ENCODE results near the gene GDF10. TPM values are rescaled to one million over a fixed set of nuclear protein-coding genes. Genes with fewer than 3 reads are reported as not detected.
A peak's percentile ranks its signal among the peaks of the same experiment; 100 is the strongest.

GDF10 gene
- total RNA-seq, 2 experiments from 2014 or later = 4.1 TPM

DNA sequence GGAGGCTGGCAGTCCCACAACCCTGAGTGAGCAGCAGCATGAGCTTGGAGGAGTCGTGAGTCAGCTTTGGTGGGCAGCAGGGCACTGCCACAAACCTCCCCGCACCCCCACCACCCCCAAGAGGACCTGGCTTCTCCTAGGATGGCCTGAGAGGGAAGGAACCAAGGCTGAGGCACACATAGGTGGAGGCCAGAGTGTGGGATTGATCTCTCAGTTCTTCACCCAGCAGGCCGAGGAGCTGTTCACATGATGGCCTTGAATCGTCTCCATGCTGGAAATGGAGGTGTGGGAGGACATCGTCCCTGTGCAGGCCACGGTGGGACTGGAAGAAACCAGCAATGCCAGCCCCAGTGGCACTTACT lies 17.4 kb upstream of the GDF10 start:
- H3K27ac Mint-ChIP-seq = no peak overlapping the region
- peaks cover 2% of the 10 kb centered on the region for H3K9me3 Mint-ChIP-seq
- peaks cover 3% of the 10 kb centered on the region for H3K36me3 Mint-ChIP-seq
- H3K4me1 Mint-ChIP-seq = peaks cover 46% of the 10 kb centered on the region
- H3K4me3 Mint-ChIP-seq = no peak overlapping the region
- no peak for DNase-seq
- no peaks in the 10 kb centered on the region for H3K27me3 Mint-ChIP-seq

DNA sequence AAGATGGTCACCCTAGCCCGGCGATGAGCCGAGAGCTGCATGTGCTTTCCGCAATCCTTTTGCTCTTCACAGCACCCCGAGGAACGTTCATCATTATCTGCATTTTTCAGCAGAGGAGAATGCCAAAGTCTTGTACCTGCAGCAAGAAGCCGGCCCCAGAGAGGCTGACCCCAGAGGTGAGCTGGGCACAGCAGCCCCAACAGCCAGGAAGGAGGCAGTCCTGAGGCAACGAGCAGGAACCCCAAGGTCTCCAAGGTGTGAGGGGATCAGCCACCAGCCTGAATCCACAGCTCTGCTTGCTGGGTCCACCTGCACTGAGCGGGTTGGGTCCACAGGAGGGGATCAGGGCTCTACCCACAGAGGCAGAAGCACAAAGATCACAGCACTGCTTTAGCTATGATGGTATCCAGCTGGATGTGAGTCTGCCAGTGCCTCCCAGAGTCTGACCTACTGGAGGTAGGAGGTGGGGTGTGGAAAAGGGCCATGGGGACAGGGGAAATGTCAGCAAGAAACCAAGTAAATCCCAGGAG lies 16.8 kb upstream of the GDF10 start:
- H3K9me3 Mint-ChIP-seq = peaks cover 2% of the 10 kb centered on the region
- H3K27ac Mint-ChIP-seq = no peak overlapping the region
- H3K36me3 Mint-ChIP-seq = peaks cover 3% of the 10 kb centered on the region
- H3K27me3 Mint-ChIP-seq = no peaks in the 10 kb centered on the region
- peaks cover 44% of the 10 kb centered on the region for H3K4me1 Mint-ChIP-seq
- H3K4me3 Mint-ChIP-seq = no peak overlapping the region
- no peak for DNase-seq

DNA sequence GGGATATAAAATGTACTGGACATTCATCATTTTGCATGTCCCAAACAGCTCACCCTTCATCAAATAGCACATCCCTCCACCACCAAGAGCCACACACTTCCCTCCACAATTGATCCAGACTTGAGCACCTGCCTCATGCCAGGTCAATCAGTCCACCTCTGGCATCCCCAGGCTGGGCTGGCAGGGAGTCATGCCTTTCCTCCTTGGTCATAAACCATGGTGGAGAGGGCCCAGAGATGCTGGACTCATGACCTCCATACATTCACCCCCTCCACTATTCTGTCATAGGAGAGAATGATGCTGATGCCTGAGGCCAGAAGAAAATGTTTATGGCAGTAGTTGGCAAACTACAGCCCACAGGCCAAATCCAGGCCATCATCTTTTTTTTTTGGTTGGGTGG lies 16.1 kb upstream of the GDF10 start:
- peaks cover 3% of the 10 kb centered on the region for H3K36me3 Mint-ChIP-seq

DNA sequence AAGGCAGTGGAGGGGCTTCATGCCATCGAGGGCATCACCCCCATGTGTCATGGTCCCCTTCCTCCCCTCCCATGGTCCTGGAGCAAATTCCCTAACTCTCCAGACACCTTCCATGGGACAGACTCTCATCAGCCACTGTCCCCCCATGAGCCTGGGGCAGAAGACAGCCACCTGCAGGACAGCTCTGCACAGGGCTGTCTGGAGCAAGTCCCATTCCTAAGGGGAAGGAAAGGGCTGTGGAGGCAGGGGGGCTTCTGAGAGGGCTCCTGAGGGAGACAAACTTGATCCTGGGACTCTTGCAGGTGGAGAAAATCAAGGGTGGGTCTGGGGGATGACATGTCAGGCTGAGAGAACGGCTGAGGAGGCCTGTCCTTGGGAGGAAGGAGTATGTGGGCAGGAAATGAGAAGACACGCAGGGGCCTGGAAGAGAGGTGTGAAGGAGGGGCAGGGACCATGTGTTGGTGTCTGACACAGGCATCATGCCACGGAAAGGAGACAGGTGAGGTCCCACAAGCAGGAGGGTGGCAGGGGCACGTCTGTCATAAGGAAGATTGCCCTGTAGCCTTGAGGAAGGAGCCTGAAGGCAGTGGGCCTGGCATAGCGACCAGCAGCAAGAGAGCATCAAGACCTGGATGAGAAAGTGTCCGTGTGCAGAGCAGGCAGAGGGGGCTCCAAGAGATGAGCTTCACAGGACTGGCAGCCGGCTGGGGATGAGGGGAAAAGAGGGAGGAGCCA lies 14.4 kb upstream of the GDF10 start:
- DNase-seq = no peak
- Mint-ChIP-seq H3K9me3 (peaks cover 2% of the 10 kb centered on the region), H3K27me3 (no peaks in the 10 kb centered on the region), H3K27ac (peak overlapping the region; percentile 23), H3K4me1 (peaks cover 36% of the 10 kb centered on the region), H3K36me3 (peaks cover 3% of the 10 kb centered on the region), H3K4me3 (no peak overlapping the region)

More for the DNA sequence above, 16.1 kb upstream of the GDF10 start:
- H3K27me3 Mint-ChIP-seq = no peaks in the 10 kb centered on the region
- H3K9me3 Mint-ChIP-seq = peaks cover 2% of the 10 kb centered on the region
- no peak for DNase-seq
- no peak overlapping the region for H3K27ac Mint-ChIP-seq
- H3K4me1 Mint-ChIP-seq = peaks cover 39% of the 10 kb centered on the region
- no peak overlapping the region for H3K4me3 Mint-ChIP-seq

DNA sequence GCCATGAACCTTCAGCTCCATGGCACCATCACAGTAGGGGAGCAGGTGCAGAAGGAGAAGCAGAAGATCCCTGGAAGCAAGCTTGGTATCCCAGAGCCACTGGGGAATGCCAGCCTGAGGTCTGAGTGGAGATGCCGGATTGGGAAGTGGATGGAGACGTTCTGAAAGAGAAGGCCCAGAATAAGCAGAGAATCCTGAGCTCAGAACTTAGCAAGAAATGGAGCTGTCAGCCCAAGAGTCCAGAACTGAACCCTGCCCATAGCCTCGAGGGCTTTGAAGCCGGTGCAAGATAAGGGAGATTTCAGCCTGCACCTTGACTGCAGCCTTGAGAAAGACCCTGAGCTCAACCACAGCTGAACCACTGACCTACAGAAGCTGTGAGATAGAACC lies 13.9 kb upstream of the GDF10 start:
- Mint-ChIP-seq H3K36me3 (peaks cover 3% of the 10 kb centered on the region), H3K4me3 (no peak overlapping the region), H3K9me3 (peaks cover 2% of the 10 kb centered on the region), H3K4me1 (peaks cover 36% of the 10 kb centered on the region), H3K27me3 (no peaks in the 10 kb centered on the region), H3K27ac (no peak overlapping the region)
- DNase-seq = no peak

DNA sequence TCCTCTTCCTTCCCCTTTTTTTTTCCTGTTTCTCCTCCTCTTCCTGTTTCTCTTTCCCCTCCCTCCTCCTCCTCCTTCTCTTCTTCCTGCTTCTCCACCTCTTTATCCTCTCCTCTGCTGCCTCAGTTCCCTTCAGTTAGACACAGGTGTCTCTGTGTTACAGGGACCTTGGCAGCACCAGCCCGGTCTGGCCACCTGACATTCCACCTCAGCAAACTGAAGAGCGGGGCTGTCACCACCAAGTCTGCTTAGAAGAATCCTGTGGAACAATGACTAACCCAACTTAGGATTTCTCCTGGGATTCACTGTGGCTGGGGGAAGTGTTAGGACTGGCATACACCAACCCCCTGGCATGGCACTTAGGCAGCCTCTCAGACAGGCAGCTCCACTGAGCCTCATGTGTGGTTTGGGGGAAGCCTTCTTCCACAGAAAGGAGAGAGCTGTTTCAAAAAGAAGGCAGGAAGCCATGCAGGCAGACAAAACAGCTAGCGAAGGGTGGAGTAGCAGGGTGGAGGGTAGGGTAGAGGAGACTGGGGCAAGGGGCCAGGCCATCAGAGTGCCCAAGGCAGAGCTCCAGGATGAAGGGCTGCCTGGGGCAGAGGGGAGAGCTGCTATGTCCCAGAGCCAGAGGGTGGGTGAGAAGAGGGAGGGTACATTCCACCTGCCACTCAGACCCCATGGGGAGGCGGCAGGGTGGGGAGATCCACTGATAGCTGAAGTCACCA lies 13.2 kb upstream of the GDF10 start:
- Mint-ChIP-seq H3K27ac (no peak overlapping the region), H3K36me3 (peaks cover 3% of the 10 kb centered on the region), H3K9me3 (peaks cover 2% of the 10 kb centered on the region), H3K4me3 (no peak overlapping the region), H3K27me3 (no peaks in the 10 kb centered on the region), H3K4me1 (peaks cover 31% of the 10 kb centered on the region)
- DNase-seq = no peak

DNA sequence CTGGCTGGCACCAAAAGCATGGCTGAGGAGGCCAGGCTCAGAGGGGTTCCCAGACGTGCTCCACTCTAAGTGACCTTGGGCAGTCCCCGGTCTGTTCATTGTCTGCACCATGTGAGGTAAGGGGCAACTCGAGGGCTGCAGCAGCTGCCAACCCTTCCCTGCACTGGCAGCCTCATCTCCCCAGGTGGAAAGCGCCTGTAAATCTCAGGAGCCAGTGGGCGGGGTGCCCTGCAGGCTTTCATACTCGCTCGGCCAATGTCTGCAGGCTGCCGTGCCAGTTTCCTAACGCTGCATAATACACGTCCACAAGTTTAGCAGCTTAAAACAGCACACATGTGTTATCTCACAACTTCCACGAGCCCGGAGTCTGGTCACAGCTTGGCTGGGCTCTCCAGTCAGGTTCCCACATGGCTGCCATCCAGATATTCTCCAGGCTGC lies 12.6 kb upstream of the GDF10 start:
- Mint-ChIP-seq H3K27me3 (no peaks in the 10 kb centered on the region), H3K27ac (no peak overlapping the region), H3K4me3 (no peak overlapping the region), H3K36me3 (peaks cover 3% of the 10 kb centered on the region), H3K4me1 (peaks cover 28% of the 10 kb centered on the region), H3K9me3 (peaks cover 2% of the 10 kb centered on the region)
- no peak for DNase-seq

DNA sequence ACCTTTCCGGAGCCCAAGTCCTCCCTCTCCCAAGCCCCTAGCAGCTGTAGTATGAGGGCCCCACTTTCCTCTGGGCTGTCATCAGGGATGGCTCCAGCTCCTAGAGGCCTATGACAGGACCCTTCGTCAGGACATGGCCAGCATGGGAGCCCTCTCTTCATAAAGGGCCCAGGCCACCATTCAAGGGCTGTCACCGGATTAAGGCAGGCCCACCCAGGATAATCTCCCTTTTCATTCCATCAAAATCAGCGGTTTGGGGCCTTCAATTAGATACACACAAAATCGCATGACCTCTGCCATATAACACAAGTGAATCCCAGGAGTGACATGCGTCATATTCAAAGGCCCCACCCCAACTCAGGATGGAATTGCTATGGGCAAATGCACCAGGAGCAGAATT lies 12.2 kb upstream of the GDF10 start:
- Mint-ChIP-seq H3K9me3 (peaks cover 2% of the 10 kb centered on the region), H3K27ac (no peak overlapping the region)

DNA sequence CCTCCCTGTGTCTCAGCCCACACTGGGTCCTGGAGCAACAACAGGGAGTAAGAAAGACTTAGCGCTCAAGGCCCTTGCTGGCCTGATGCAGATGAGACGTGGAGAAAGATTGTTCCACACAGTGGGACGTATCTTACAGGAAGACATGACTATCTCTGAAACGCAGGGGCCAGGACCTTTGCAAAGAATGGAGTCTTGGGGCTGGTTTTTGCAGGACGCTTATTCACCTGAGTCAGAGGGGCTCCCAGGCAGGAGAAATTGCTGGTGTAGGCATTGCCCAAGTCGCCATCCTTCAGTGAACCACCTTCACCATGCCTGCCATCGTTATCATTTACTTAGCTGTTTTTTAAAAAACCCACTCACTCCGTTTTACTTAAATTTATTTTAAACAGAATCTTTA lies 11.8 kb upstream of the GDF10 start:
- Mint-ChIP-seq H3K4me3 (no peak overlapping the region), H3K4me1 (peaks cover 28% of the 10 kb centered on the region), H3K36me3 (peaks cover 3% of the 10 kb centered on the region), H3K27ac (no peak overlapping the region), H3K9me3 (peaks cover 2% of the 10 kb centered on the region), H3K27me3 (no peaks in the 10 kb centered on the region)
- DNase-seq = no peak

More for the DNA sequence above, 12.2 kb upstream of the GDF10 start:
- H3K36me3 Mint-ChIP-seq = peaks cover 3% of the 10 kb centered on the region
- no peak for DNase-seq
- H3K4me3 Mint-ChIP-seq = no peak overlapping the region
- peaks cover 28% of the 10 kb centered on the region for H3K4me1 Mint-ChIP-seq
- H3K27me3 Mint-ChIP-seq = no peaks in the 10 kb centered on the region

DNA sequence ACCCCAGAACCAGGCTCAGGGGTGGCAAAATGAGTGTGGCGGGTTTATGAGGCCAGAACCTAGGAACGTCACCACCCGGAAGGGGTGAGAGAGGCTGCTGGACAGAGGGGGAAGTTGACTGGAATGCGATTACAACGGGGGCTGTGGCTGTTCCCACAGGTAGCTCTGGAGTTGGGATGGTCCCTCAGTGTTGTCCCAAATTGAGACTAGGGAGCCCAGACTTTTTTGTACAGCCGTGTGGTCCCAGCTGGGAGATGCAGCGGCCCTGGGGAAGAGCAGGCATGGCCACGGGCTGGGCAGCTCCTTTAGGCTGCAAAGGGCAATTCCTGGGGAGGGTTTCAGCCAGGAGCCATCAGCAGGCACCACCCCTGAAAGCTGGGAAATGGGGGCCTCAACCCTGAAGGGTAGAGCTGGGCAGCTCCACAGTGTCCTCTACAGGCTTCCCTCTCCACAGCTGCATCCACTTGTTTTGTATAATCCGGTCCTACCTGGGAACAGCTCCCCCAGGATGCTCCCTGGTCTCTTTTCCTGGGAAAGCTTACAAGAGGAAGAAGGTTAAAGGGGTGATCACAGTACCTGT lies 11.0 kb upstream of the GDF10 start:
- Mint-ChIP-seq H3K4me3 (no peak overlapping the region), H3K9me3 (peaks cover 2% of the 10 kb centered on the region), H3K4me1 (peaks cover 28% of the 10 kb centered on the region), H3K36me3 (peaks cover 3% of the 10 kb centered on the region), H3K27me3 (no peaks in the 10 kb centered on the region), H3K27ac (no peak overlapping the region)
- DNase-seq = no peak

DNA sequence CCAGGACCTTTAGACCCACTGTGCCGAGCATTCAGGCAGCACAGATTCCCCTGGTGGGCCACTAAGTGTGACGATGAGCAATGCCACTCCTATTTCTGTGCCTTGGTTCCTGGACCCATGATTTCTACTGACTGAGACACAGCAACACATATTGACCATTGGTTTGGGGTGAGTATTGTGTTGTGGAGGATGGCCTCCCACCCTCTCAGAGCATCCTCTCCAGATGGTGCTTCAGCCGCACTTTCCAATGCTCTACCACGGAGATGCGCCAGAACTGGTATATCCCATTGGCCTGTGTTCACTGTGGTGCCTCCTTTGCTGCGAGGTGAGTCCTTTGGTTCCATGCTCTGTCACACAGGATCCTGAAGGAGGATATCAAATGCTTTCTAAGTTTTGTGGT lies 10.1 kb upstream of the GDF10 start:
- H3K4me1 Mint-ChIP-seq = peaks cover 25% of the 10 kb centered on the region
- no peaks in the 10 kb centered on the region for H3K27me3 Mint-ChIP-seq
- no peak for DNase-seq
- peaks cover 3% of the 10 kb centered on the region for H3K36me3 Mint-ChIP-seq
- H3K9me3 Mint-ChIP-seq = no peaks in the 10 kb centered on the region
- H3K27ac Mint-ChIP-seq = no peak overlapping the region
- H3K4me3 Mint-ChIP-seq = no peak overlapping the region

DNA sequence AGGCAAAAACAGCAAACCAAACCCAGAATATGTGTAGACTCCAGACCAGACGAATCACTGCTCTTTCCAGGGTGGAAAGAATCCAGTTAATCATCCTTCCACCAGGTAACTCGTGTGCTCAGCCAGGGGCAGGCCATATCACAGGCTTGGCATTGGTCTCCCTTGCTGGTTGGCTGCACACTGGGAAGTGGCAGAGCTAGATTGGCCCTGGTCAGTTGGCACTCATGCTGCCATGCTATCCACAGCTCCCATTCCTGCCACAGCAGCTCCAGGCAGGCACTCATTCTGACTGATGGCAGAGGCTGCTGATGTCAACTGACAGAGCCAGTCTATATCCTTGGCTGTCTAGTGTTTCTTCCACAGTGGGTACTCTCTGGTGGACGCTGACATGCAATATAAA lies 9.7 kb upstream of the GDF10 start:
- Mint-ChIP-seq H3K27ac (no peak overlapping the region), H3K36me3 (peaks cover 3% of the 10 kb centered on the region), H3K9me3 (no peaks in the 10 kb centered on the region), H3K27me3 (no peaks in the 10 kb centered on the region), H3K4me3 (no peak overlapping the region), H3K4me1 (peaks cover 21% of the 10 kb centered on the region)
- no peak for DNase-seq

DNA sequence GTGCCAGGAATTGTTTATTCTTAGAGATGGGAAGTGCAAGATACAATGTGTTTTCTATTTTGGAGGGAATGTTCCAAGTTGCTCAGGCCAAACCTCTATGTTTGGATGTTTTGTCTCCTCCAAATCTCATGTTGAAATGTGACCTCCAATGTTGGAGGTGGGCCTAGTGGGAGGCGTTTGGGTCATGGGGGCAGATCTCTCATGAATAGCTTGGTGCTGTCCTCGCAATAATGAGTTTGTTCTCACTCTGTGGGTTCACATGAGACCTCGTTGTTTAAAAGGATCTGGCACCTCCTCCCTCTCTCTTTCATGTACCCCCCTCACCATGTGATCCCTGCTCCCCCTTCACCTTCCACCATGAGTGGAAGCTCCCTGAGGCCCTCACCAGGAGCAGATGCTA lies 8.3 kb upstream of the GDF10 start:
- H3K4me1 Mint-ChIP-seq = peaks cover 8% of the 10 kb centered on the region
- H3K4me3 Mint-ChIP-seq = no peak overlapping the region
- no peak overlapping the region for H3K27ac Mint-ChIP-seq
- H3K9me3 Mint-ChIP-seq = no peaks in the 10 kb centered on the region
- no peaks in the 10 kb centered on the region for H3K36me3 Mint-ChIP-seq
- H3K27me3 Mint-ChIP-seq = no peaks in the 10 kb centered on the region
- no peak for DNase-seq

DNA sequence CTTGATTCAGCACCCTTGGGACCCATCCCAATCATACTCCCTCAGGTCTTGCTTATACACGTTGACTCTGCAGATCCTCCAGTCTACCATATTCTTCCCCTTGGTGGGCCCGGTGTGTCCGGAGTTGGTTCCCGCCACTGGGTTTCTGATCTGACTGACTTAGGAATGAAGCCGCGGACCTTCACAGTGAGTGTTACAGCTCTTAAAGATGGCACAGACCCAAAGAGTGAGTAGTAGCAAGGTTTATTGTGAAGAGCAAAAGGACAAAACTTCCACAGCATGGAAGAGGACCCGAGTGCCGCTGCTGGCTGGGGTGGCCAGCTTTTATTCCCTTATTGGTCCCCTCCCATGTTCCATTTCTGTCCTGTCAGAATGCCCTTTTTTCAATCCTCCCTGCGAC lies 5.9 kb upstream of the GDF10 start:
- Mint-ChIP-seq H3K36me3 (no peaks in the 10 kb centered on the region), H3K4me3 (no peak overlapping the region), H3K27me3 (no peaks in the 10 kb centered on the region), H3K4me1 (peaks cover 1% of the 10 kb centered on the region), H3K9me3 (no peaks in the 10 kb centered on the region), H3K27ac (no peak overlapping the region)
- no peak for DNase-seq

DNA sequence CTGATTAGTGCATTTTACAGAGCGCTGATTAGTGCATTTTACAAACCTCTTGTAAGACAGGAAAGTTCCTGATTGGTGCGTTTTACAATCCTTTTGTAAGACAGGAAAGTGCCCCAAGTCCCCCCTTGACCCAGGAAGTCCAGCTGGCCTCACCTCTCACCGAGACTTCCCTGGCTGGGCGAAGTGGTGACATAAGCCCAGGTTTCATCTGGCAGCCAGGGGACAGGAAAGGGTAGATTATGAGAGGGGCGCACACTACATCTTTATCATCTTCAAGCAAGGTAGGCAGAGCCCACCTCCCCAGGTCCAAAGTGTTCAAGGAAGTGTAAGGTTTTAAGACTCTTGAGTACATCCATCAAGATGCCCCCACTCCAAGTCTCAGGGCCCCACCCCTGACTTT lies 5.5 kb upstream of the GDF10 start:
- Mint-ChIP-seq H3K27ac (no peak overlapping the region), H3K27me3 (peaks cover 3% of the 10 kb centered on the region), H3K4me1 (peaks cover 4% of the 10 kb centered on the region), H3K9me3 (no peaks in the 10 kb centered on the region), H3K36me3 (no peaks in the 10 kb centered on the region), H3K4me3 (no peak overlapping the region)
- DNase-seq = no peak

Data from activated naive CD8-positive, alpha-beta T cell treated with anti-CD3 and anti-CD28 coated beads for 36 hours (primary cell).